NCI-H2196 treated with DMSO at 0.1 percent for 48 hours (cell line): ENCODE results near the gene MTMR3.

ENCODE experiments used
- DNase-seq: peaks from one replicate; lab custom pipeline; 2025; ENCODE audit not compliant: unreplicated experiment; lab: John Stamatoyannopoulos, UW

The MTMR3 gene

GRCh38 chr22:30023099-30023660, 140.2 kb downstream of the MTMR3 start:
- peak; percentile 5 for DNase-seq

DNA sequence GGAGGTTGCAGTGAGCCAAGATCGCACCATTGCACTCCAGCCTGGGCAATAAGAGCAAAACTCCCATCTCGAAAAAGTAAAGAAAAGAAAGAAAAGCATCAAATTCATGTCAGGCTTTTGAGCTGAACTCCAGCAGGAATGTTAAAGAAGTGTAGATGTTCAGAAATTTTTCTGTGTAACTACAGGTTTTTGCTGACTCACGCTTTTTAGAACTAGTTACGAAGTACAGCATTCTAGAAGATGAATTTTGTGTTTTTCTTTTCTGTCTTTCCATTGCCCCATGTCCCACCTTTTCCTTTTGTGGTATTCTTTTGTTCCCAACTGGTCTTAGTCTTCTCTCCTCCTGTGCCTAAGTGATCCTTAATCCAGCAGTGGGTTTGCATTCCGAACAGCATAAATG, 141.3 kb downstream of the MTMR3 start:
- DNase-seq = no peak

DNA sequence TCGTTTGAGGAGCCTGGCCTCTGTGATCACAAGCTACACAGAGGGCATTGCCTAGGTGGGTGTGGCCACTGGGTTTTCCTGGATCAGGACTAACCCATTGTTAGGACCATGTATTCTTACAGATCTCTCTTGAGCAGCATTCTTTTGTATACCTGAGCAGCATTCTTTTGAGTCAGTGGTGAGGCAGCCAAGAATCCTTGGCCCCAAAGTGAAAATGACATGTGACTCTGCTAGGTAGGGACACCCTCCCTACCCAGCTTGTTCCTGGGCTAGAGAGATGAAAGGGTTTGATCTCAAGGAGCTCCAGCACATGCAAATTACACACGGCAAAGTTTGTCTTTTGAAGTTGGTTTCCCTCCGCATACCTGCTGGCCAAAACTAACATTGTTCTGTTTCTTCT, 142.2 kb downstream of the MTMR3 start:
- no peak for DNase-seq

GRCh38 chr22:30026756-30027155, 143.8 kb downstream of the MTMR3 start:
- DNase-seq = no peak

GRCh38 chr22:30027169-30027568, 144.2 kb downstream of the MTMR3 start:
- DNase-seq = no peak

DNA sequence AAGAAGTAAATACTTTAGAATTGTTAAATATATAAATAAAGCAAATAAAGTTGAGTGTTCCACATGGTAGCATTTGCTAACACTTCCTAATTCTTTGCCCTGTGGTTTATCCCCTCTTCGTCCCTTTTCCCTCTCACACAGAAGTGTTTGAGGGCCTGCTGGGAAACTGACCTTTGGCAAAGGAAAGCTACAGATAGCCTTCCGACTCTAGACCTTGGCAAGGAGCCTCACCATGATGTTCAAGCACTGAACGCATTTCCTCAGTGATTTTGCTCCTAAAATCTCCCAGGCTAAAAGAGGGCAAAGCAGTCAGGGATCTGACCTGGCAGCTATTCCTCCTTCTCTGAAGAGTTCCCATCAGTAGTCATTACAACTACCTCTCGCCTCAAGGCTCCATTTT, 144.8 kb downstream of the MTMR3 start:
- no peak for DNase-seq

GRCh38 chr22:30028731-30029130, 145.8 kb downstream of the MTMR3 start:
- no peak for DNase-seq

- DNase-seq = no peak
Measured at GRCh38 chr22:30029512-30029911, 146.5 kb downstream of the MTMR3 start.

DNA sequence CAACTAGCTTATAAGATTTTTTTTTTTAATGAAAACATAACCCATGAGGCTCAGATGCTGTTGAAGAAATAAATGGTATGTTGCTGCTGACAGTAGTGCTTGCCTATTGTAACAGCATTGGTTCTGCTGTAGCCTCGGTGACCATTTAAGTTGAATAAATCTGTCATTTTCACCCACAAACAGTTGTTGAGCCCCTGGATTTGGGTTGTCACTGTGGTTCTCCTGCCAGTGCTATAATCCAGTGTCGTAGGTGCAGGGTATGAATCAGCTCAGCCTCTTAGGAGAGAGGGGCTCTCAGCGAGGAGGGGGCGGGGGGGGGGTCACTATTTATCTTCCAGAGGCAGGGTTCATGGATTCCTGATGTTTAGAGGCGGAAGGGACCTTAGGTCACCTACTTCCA, 147.4 kb downstream of the MTMR3 start:
- no peak for DNase-seq

DNA sequence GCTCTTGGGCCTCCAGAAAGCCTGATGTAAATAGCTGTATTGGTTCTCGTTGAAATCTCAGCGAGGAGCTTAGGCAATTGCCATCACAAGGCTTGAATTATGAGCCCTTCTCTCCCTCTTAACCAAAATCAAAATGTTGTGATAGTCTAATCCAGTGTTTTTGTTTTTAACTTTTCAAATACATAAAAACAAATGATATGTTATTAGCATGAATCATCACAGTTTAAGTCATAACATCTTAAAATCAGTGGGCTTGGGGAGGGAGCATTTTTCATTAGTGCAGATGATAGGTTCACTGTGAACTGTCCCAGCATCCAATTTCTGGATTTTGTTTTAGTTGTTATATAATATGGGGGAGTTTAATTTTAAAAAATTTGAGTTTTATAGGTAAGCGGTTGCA, 148.4 kb downstream of the MTMR3 start:
- no peak for DNase-seq

DNA sequence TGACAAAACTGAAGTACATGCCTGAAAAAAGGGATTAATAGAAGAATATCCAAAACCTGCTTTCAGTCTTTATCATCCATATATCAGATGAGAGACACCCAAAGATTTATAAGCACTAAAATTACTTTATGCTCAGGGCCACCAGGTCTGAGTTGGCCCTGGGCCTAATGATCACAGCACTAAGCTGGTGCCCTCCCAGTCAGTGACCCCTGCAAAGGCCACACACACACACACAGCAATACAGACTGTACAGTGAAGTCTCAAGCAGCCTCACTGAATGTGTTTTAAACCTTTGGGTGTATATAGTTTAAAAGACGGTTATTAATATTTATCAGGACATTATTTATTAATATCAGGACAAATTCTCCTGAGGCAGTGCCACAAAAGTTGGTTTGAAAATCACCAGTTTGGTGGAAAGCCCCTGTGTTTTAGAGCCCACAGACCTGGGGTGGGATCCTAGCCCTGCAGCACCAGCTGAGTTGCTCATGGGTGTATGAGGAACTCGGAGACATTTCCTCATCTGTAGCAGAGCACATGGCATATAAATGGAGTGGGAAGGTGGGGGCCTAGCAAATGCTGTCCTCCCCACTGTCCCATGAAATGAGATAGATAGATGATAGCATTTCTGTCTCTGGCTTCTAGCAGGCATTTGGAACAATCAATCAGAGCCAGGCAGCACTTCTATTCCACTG, 148.9 kb downstream of the MTMR3 start:
- DNase-seq = no peak

DNA sequence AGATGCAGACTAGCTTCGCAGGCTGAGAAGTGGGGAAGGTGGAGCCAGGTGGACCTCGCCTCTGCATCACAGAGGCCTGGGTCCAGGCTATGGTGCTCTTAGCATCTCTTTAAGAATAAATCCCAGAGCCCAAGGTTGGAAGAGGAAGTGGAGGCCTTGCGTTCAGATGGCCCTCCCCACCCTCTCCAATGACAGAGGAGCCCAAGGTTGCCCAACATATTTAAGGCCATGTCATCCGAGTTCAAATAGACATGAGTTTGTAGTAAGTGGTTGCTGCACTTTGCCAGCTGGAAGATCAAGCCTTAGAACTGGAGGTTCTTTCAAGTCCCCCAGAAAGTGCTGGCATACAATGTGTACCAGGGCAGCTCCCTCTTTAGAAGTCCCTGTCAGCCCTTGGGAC, 150.2 kb downstream of the MTMR3 start:
- no peak for DNase-seq

DNA sequence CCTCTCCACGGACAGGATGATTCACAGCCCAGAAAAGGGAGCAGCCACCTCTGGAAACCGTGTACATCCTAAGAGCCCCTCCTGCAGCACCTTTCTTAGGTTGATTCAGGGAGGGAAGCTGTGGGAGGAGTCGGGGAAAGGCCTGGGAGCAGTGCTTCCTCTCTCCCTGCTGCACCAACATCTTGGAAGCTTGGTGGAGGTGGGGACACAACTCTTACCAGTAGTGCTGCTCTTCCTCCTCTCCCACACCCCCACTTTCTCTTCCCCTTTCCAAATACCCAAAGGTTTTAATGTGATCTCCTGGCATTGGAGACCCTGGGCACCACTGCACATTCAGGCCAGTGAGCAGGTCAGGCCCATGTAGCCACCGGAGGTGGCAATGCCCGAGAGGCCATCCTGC, 150.9 kb downstream of the MTMR3 start:
- no peak for DNase-seq

DNA sequence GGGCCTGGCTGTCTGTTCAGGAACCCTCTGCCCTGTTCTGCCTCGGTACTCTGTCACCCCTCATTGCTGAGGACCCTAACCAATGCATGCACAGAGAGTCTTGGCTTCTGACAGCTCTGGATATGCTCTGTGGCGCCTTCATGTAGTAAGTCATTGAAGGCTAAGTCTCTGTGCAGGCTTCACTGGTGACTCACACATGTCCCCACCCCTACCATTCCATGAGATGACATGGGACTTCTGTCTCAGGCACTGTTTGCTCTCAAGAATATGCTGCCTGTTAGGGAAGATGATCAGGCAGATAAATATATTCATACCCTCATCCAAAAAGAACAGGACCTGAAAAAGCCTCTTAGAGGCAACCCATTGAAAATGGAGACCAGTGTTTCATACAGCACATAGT, 153.7 kb downstream of the MTMR3 start:
- DNase-seq = no peak

- DNase-seq = no peak
Measured at GRCh38 chr22:30038219-30038618, 155.2 kb downstream of the MTMR3 start.

DNA sequence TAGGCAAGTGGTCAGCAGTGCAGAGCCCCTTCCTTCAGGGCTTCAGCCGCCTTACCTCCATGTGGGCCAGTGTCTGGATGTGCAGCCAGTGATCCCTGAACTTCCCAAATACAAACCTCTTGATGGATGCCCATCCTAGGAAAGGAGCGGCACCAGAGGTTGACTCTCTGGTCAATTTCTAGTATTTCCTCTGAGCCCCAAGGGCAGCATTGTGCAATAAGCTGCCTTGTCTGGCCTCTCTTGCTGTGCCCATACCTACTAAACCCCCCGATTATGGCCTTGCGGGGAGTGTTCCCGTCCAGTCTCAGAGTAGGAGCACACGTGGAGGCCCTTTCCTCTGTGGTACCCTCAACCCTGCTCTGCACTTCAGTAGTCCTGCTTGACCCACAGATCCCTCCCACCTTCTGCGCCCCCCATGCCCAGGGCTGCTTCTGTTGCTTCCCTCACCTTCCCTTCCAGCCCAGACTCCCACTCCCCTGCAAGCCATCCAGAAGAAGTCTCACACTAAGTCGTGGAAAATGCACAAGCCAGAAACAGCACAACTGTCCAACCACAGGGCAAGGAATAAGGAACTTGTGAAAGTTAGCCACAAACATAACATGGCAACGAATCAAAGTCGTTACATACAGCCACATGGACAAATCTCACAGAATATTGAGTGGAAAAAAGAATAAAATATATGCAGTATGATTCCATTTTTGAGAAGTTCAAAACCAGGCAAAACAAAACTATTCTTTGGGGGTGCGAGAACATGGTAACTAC, 157.7 kb downstream of the MTMR3 start:
- no peak for DNase-seq

DNA sequence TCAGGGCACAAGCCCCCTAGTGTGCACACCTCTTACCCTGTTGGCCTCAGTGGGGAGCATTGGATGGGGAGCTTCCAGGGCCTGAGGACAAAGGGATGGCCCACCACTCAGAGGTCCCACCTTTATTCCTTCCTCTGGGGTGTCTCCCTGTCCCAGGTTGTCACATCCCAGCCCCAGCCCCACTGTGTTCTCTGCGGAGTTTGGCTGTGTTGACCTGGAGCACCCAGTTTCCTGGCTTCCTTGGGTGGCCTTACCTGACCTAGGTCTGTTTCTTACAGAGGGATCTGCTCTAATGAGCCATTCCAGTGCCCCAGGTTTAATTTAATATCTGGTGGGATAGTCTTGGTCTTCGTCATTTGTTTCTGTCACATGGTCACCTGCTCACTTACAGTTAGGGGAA, 158.5 kb downstream of the MTMR3 start:
- DNase-seq = no peak

- DNase-seq = no peak
Measured at GRCh38 chr22:30041881-30042280, 158.9 kb downstream of the MTMR3 start.

DNA sequence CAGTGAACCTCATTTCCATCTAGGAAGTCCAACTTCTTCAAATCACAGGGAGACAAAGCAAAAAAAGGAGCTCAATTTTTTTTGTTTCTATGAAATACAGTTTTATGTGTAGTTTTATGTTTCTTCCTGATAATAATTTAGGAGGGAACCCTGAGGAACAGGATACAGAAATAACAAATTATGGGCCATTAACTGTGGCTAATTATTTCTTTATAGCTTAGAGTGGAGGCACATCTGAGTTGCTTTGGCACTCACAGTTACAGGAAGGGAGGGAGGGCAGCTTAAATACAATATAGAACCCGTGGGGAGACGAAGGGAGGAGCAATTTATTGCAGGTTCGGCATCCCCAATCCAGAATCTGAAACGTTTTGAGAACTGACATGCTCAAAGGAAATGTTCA, 160.2 kb downstream of the MTMR3 start:
- no peak for DNase-seq

GRCh38 chr22:30044369-30044768, 161.4 kb downstream of the MTMR3 start:
- no peak for DNase-seq

GRCh38 chr22:30044881-30045493, 162.0 kb downstream of the MTMR3 start:
- no peak for DNase-seq

DNA sequence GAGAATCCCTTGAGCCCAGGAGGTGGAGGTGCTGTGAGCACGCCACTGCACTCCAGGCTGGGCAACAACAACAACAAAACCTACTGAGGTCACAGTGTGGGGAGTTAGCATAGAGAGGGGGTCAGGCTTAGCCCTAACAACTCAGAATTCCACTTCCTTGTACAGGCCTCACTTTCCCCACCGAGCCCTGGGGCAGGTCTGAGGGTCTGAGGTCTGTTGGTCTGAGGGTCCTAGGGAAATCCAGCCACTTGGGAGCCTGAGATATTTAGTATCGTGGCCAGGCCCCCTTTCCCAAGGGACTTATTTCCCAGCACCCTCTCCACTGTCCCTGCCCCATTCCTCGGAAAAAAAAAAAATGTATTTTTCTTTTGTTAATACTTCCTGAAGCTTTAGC, 162.5 kb downstream of the MTMR3 start:
- no peak for DNase-seq
